HCT116 (cell line): ENCODE results near the gene MXRA5.

Source experiments
- CTCF ChIP-seq, 3 experiments: fragments of 200-600 bp in 1 of 3; sonication (generic) in 1 of 3; IDR thresholded peaks in 2 of 3; conservative IDR thresholded peaks in 1 of 3; 2 replicates each; pipeline ENCODE4 v1.5.1; 2012 to 2017; ENCODE audit warnings: low read depth in 2 of 3, low read length in 2 of 3, antibody characterized with exemption in 1 of 3, borderline replicate concordance in 1 of 3, control low read depth in 1 of 3, mild to moderate bottlenecking in 1 of 3, mixed read lengths in 1 of 3, mixed run types in 1 of 3, moderate library complexity in 1 of 3; ENCODE audit not compliant: insufficient read depth in 1 of 3
- EGR1 ChIP-seq: IDR thresholded peaks from 2 replicates; pipeline ENCODE4 v1.6.1; 2012; ENCODE audit warnings: low read depth
- ELF1 ChIP-seq: IDR thresholded peaks from 2 replicates; pipeline ENCODE4 v1.6.1; 2012; ENCODE audit warnings: low read depth, borderline replicate concordance
- EZH2 ChIP-seq: fragments of 200-600 bp; sonication (generic); IDR thresholded peaks from 2 replicates; pipeline ENCODE4 v1.6.1; 2017; ENCODE audit warnings: antibody characterized with exemption, mixed run types
- EZH2phosphoT487 ChIP-seq: fragments of 200-600 bp; IDR thresholded peaks from 2 replicates; pipeline ENCODE4 v1.6.1; 2018; ENCODE audit warnings: antibody characterized with exemption, borderline replicate concordance
- JUND ChIP-seq: IDR thresholded peaks from 2 replicates; pipeline ENCODE4 v1.6.1; 2012
- POLR2A ChIP-seq: IDR thresholded peaks from 2 replicates; pipeline ENCODE4 v1.7.0; 2011; ENCODE audit warnings: borderline replicate concordance; ENCODE audit not compliant: insufficient read depth, insufficient read length; ENCODE audit errors: extremely low read depth
- POLR2AphosphoS5 ChIP-seq: IDR thresholded peaks from 2 replicates; pipeline ENCODE4 v1.6.1; 2011; ENCODE audit warnings: mild to moderate bottlenecking, low read depth, low read length, moderate library complexity
- SIN3A ChIP-seq: IDR thresholded peaks from 2 replicates; pipeline ENCODE4 v1.6.1; 2012; ENCODE audit warnings: low read depth
- SP1 ChIP-seq: IDR thresholded peaks from 2 replicates; pipeline ENCODE4 v1.6.1; 2012; ENCODE audit warnings: low read depth
- TCF7L2 ChIP-seq: IDR thresholded peaks from 2 replicates; pipeline ENCODE4 v1.7.0; 2011; ENCODE audit warnings: borderline replicate concordance, inconsistent platforms; ENCODE audit not compliant: insufficient read depth, insufficient read length; ENCODE audit errors: extremely low read depth
- YY1 ChIP-seq: IDR thresholded peaks from 2 replicates; pipeline ENCODE4 v1.6.1; 2011; ENCODE audit warnings: low read length, low read depth, moderate library complexity, mild to moderate bottlenecking; ENCODE audit not compliant: insufficient replicate concordance; ENCODE audit errors: extremely low read depth
- TF ChIP-seq, protein P1 (sequence below): IDR thresholded peaks from 2 replicates; pipeline ENCODE4 v1.6.1; 2012; ENCODE audit warnings: low read depth
- TF ChIP-seq, protein P2 (sequence below): IDR thresholded peaks from 2 replicates; pipeline ENCODE4 v1.6.1; 2012

- TF ChIP-seq CTCF (IDR thresholded peaks at IDR 0.05 in 2 of 3, conservative IDR thresholded peaks at IDR 0.05 in 1 of 3; ENCODE audit: borderline replicate concordance in 1 of 3, insufficient read depth in 1 of 3, low read depth in 2 of 3, low read length in 2 of 3) (no peak), SP1 (no peak), TCF7L2 (no peak), EGR1 (no peak), POLR2A (no peak), JUND (no peak), POLR2AphosphoS5 (no peak), SIN3A (no peak), EZH2 (no peak), EZH2phosphoT487 (no peak), YY1 (no peak), ELF1 (no peak)
- TF ChIP-seq, protein P1, sequence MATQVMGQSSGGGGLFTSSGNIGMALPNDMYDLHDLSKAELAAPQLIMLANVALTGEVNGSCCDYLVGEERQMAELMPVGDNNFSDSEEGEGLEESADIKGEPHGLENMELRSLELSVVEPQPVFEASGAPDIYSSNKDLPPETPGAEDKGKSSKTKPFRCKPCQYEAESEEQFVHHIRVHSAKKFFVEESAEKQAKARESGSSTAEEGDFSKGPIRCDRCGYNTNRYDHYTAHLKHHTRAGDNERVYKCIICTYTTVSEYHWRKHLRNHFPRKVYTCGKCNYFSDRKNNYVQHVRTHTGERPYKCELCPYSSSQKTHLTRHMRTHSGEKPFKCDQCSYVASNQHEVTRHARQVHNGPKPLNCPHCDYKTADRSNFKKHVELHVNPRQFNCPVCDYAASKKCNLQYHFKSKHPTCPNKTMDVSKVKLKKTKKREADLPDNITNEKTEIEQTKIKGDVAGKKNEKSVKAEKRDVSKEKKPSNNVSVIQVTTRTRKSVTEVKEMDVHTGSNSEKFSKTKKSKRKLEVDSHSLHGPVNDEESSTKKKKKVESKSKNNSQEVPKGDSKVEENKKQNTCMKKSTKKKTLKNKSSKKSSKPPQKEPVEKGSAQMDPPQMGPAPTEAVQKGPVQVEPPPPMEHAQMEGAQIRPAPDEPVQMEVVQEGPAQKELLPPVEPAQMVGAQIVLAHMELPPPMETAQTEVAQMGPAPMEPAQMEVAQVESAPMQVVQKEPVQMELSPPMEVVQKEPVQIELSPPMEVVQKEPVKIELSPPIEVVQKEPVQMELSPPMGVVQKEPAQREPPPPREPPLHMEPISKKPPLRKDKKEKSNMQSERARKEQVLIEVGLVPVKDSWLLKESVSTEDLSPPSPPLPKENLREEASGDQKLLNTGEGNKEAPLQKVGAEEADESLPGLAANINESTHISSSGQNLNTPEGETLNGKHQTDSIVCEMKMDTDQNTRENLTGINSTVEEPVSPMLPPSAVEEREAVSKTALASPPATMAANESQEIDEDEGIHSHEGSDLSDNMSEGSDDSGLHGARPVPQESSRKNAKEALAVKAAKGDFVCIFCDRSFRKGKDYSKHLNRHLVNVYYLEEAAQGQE = no peak
- TF ChIP-seq, protein P2, sequence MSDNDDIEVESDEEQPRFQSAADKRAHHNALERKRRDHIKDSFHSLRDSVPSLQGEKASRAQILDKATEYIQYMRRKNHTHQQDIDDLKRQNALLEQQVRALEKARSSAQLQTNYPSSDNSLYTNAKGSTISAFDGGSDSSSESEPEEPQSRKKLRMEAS = no peak
Observed at GRCh38 chrX:3370656-3371055, 24.2 kb upstream of the MXRA5 start.
